ENCODE results near the gene LUC7L.
"Not testable (repeated sequence)": the region's sequence is repeated elsewhere in the genome, so short reads cannot be mapped to it uniquely, and the experiment has no call there.

The LUC7L gene

GRCh38 chr16:178668-179015, 50.6 kb downstream of the LUC7L start:
- no peak for DNase-seq

GRCh38 chr16:177981-178667, 51.1 kb downstream of the LUC7L start:
- DNase-seq = no peak

- DNase-seq = peak; percentile 98 to 100
Measured at GRCh38 chr16:177394-177822, 51.8 kb downstream of the LUC7L start.

- DNase-seq = not testable (repeated sequence)
Measured at GRCh38 chr16:176477-177382, 52.5 kb downstream of the LUC7L start, which contains the start of gene HBA1. HBA1 (plus strand) TSS chr16:176680; CDS start chr16:176717, 37 bp downstream.

GRCh38 chr16:176006-176405, 53.2 kb downstream of the LUC7L start:
- not testable (repeated sequence) for DNase-seq

- no peak for DNase-seq
Measured at GRCh38 chr16:175011-175949, 54.0 kb downstream of the LUC7L start.

- DNase-seq = not testable (repeated sequence)
Measured at GRCh38 chr16:173928-174769, 55.1 kb downstream of the LUC7L start.

- DNase-seq = not testable (repeated sequence)
Measured at GRCh38 chr16:173211-173854, 55.9 kb downstream of the LUC7L start.

GRCh38 chr16:172374-172941, 56.8 kb downstream of the LUC7L start, which contains the start of gene HBA2:
HBA2 (plus strand) TSS chr16:172876; CDS start chr16:172913, 37 bp downstream.
- DNase-seq = not testable (repeated sequence)

GRCh38 chr16:170788-171187, 58.5 kb downstream of the LUC7L start:
- DNase-seq = no peak

- not testable (repeated sequence) for DNase-seq
Measured at GRCh38 chr16:170088-170507, 59.2 kb downstream of the LUC7L start.

- no peak for DNase-seq
Measured at GRCh38 chr16:169014-169413, 60.2 kb downstream of the LUC7L start.

- no peak for DNase-seq
Measured at GRCh38 chr16:168424-168823, 60.8 kb downstream of the LUC7L start.

- no peak for DNase-seq
Measured at GRCh38 chr16:167122-167690, 62.0 kb downstream of the LUC7L start.

GRCh38 chr16:166375-167121, 62.7 kb downstream of the LUC7L start:
- no peak for DNase-seq

- no peak for DNase-seq
Measured at GRCh38 chr16:165539-166374, 63.5 kb downstream of the LUC7L start, which contains the start of gene HBM. HBM (plus strand) TSS chr16:165978; CDS start chr16:165998, 20 bp downstream.

GRCh38 chr16:164827-165538, 64.3 kb downstream of the LUC7L start:
- no peak for DNase-seq

Data from AML-193 (cell line).